ENCODE results near the gene GPHB5.
"Not testable (repeated sequence)": the region's sequence is repeated elsewhere in the genome, so short reads cannot be mapped to it uniquely, and the experiment has no call there.

The GPHB5 gene

DNA sequence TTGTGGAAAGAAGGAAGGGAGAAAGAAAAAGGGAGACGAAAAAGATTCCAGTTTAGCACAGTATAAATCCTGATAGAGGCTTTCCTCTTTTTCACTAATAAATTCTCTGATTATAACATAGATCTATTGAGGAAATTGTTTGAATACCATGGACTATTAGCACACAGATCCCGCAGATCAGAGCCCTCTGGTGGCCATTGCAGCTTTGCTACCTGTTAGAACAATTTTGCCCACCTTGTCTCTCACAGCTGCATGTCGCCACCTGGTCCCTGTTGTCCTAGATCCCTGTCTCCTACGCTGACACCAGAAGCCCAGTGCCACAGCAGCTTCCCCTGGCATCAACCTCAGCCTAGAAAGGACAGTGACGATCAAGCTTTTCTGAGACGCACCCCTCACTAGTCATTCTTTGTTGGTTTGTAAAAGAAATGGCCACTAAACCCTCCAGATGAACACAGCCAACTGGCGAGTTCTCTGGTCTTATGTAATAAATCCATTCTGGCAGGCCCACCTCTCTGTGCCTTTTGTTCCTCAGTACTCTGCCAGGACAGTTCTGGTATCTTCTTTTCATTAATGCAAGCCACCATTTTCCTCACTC is 9.9 kb downstream of the GPHB5 start:
- TF ChIP-seq FOXA1 (IDR thresholded peaks at IDR 0.05) (no peak), TARDBP (IDR thresholded peaks at IDR 0.05) (no peak), ELF4 (IDR thresholded peaks at IDR 0.05) (no peak), FOXK2 (IDR thresholded peaks at IDR 0.05) (no peak), ARNT (IDR thresholded peaks at IDR 0.05) (no peak), SP1 (IDR thresholded peaks at IDR 0.05) (no peak), BHLHE40 (IDR thresholded peaks at IDR 0.05; ENCODE audit: borderline replicate concordance) (no peak), L3MBTL2 (conservative IDR thresholded peaks at IDR 0.05) (no peak), SUZ12 (IDR thresholded peaks at IDR 0.05) (no peak), NFRKB (IDR thresholded peaks at IDR 0.05) (no peak), CTBP1 (IDR thresholded peaks at IDR 0.05; ENCODE audit: borderline replicate concordance) (no peak), FOXM1 (IDR thresholded peaks at IDR 0.05; ENCODE audit: borderline replicate concordance) (no peak), LEF1 (IDR thresholded peaks at IDR 0.05; ENCODE audit: borderline replicate concordance) (no peak), HDGF (IDR thresholded peaks at IDR 0.05; ENCODE audit: borderline replicate concordance) (no peak), ZNF384 (IDR thresholded peaks at IDR 0.05) (no peak)
- TF ChIP-seq, protein P1, sequence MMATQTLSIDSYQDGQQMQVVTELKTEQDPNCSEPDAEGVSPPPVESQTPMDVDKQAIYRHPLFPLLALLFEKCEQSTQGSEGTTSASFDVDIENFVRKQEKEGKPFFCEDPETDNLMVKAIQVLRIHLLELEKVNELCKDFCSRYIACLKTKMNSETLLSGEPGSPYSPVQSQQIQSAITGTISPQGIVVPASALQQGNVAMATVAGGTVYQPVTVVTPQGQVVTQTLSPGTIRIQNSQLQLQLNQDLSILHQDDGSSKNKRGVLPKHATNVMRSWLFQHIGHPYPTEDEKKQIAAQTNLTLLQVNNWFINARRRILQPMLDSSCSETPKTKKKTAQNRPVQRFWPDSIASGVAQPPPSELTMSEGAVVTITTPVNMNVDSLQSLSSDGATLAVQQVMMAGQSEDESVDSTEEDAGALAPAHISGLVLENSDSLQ (IDR thresholded peaks at IDR 0.05): no peak
- DNase-seq (ENCODE audit: extremely low spot score): peak; percentile 33
- CTCF ChIA-PET: interaction anchor here (0.7 to 1.6 kb wide), 5 partner anchors 9 to 994 kb away, joined by 3 to 5 read pairs (median 5); no protein-coding TSS in a partner anchor

DNA sequence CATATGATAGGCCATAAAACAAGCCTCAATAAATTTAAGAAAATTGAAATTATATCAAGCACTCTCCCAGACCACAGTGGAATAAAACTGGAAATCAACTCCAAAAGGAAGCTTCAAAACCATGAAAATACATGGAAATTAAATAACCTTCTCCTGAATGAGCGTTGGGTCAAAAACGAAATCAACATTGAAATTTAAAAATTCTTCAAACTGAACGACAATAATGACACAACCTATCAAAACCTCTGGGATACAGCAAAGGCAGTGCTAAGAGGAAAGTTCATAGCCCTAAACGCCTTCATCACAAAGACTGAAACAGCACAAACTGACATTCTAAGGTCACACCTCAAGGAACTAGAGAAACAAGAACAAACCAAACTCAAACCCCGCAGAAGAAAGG is 14.3 kb downstream of the GPHB5 start:
- DNase-seq (ENCODE audit: extremely low spot score); POLR2A ChIA-PET; CTCF ChIA-PET: not testable (repeated sequence)

More for the DNA sequence above, 9.9 kb downstream of the GPHB5 start:
- POLR2A ChIA-PET: no interaction called here

DNA sequence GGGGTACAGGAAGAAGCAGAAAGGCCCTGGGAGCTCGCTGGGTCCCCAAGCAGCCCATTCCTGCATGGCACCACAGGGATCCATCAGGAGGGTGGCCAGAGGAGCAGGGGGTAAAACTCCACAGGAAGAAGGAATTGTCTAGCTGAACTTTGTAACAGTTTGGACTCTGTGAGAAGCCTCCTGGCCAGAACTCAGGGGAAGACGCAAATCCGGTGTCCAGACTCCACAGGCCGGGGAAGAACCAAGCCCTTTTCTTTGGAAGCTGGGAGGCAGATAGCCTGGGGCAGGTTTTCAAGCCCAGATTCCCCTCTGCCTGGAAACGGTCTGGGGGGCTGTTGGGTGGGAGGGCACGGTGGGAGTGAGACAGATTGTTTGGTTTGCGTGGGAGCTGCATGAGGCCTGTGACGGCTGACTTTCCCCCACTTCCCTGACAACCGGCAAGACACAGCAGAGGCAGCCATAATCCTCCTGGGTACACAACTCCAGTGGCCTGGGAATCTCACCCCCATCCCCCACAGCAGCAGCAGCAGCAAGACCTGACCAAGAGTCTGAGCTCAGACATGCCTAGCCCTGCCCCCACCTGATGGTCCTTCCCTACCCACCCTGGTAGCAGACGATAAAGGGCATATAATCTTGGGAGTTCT is 16.7 kb downstream of the GPHB5 start:
- TF ChIP-seq FOXK2 (IDR thresholded peaks at IDR 0.05) (no peak), FOXM1 (IDR thresholded peaks at IDR 0.05; ENCODE audit: borderline replicate concordance) (no peak), ELF4 (IDR thresholded peaks at IDR 0.05) (no peak), SUZ12 (IDR thresholded peaks at IDR 0.05) (no peak), NFRKB (IDR thresholded peaks at IDR 0.05) (no peak), ZNF384 (IDR thresholded peaks at IDR 0.05) (no peak), CTBP1 (IDR thresholded peaks at IDR 0.05; ENCODE audit: borderline replicate concordance) (no peak), SP1 (IDR thresholded peaks at IDR 0.05) (no peak), ARNT (IDR thresholded peaks at IDR 0.05) (no peak), HDGF (IDR thresholded peaks at IDR 0.05; ENCODE audit: borderline replicate concordance) (no peak), TARDBP (IDR thresholded peaks at IDR 0.05) (no peak), FOXA1 (IDR thresholded peaks at IDR 0.05) (no peak), LEF1 (IDR thresholded peaks at IDR 0.05; ENCODE audit: borderline replicate concordance) (no peak), L3MBTL2 (conservative IDR thresholded peaks at IDR 0.05) (no peak), BHLHE40 (IDR thresholded peaks at IDR 0.05; ENCODE audit: borderline replicate concordance) (no peak)
- TF ChIP-seq, protein P1 (IDR thresholded peaks at IDR 0.05): no peak
- CTCF ChIA-PET: interaction anchor here (0.6 kb wide), 1 partner anchor 728 kb away, joined by 3 read pairs; no protein-coding TSS in a partner anchor
- DNase-seq (ENCODE audit: extremely low spot score): no peak
- POLR2A ChIA-PET: no interaction called here

DNA sequence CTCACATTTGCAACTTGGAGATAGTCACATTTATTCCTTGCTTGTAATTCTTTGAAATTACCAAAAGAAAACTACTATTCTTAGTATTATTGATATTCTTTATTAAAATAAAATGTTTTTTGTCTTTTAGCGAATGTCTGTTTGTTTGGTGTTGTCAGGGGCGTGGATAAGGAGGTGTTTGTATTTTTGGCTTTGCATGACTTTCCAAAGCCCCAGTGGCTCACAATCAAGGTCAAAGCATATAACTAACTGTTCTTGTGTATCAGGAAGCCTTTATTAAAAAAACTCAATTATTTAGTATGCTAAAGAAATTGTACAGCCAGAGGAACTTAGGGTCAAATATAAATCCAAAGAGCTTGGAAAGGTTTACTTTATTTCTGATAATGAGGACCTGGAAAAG is 17.9 kb downstream of the GPHB5 start:
- ChIA-PET POLR2A (no interaction called here), CTCF (no interaction called here)
- TF ChIP-seq, protein P1 (IDR thresholded peaks at IDR 0.05): no peak
- no peak for TF ChIP-seq NFRKB (IDR thresholded peaks at IDR 0.05)
- no peak for TF ChIP-seq ZNF384 (IDR thresholded peaks at IDR 0.05)
- no peak for TF ChIP-seq SUZ12 (IDR thresholded peaks at IDR 0.05)
- TF ChIP-seq FOXK2 (IDR thresholded peaks at IDR 0.05): no peak
- TF ChIP-seq CTBP1 (IDR thresholded peaks at IDR 0.05; ENCODE audit: borderline replicate concordance): no peak
- no peak for TF ChIP-seq FOXA1 (IDR thresholded peaks at IDR 0.05)
- no peak for TF ChIP-seq SP1 (IDR thresholded peaks at IDR 0.05)
- TF ChIP-seq LEF1 (IDR thresholded peaks at IDR 0.05; ENCODE audit: borderline replicate concordance): no peak
- no peak for TF ChIP-seq BHLHE40 (IDR thresholded peaks at IDR 0.05; ENCODE audit: borderline replicate concordance)
- no peak for TF ChIP-seq ELF4 (IDR thresholded peaks at IDR 0.05)
- TF ChIP-seq HDGF (IDR thresholded peaks at IDR 0.05; ENCODE audit: borderline replicate concordance): no peak
- no peak for DNase-seq (ENCODE audit: extremely low spot score)

DNA sequence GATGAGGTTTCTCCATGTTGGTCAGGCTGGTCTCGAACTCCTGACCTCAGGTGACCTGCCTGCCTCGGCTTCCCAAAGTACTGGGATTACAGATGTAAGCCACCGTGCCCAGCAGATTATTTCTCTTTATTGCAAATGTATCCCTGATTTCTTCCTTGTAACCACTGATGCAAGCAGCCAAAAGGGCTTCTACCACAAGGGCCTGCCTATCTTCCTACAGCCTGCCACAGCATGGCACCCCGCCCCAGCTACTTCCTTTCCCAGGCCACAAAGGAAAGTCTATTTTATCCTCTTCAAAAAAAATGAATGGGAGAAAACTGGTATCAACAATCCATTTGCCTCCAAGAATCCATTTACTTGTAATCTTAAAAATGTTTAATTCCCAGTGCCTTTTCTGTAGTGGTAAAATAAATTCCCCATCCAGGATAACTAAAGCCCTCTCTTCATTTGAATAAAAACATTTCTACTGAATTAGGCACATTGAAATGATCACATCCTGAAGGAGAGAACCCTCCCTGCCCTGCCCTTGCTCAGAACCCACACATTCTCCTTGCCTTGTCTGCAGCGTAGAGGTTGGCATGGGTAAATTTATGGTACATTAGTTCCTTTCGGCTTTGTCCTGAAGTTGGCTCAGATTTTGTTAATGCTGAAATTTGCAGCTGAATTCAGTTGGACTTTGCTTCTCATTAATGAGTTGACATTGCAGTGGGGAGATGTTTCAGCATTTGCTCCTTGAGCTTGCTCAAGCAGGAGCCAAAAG is 19.2 kb downstream of the GPHB5 start:
- ChIA-PET CTCF (interaction anchor here (0.9 kb wide), 1 partner anchor 9 kb away, joined by 5 read pairs; no protein-coding TSS in a partner anchor), POLR2A (no interaction called here)
- no peak for DNase-seq (ENCODE audit: extremely low spot score)
- TF ChIP-seq, protein P1 (IDR thresholded peaks at IDR 0.05): no peak
- TF ChIP-seq BHLHE40 (IDR thresholded peaks at IDR 0.05; ENCODE audit: borderline replicate concordance): no peak
- TF ChIP-seq ELF4 (IDR thresholded peaks at IDR 0.05): no peak
- no peak for TF ChIP-seq SP1 (IDR thresholded peaks at IDR 0.05)
- no peak for TF ChIP-seq SUZ12 (IDR thresholded peaks at IDR 0.05)
- no peak for TF ChIP-seq HDGF (IDR thresholded peaks at IDR 0.05; ENCODE audit: borderline replicate concordance)
- TF ChIP-seq ZNF384 (IDR thresholded peaks at IDR 0.05): no peak
- TF ChIP-seq L3MBTL2 (conservative IDR thresholded peaks at IDR 0.05): no peak
- no peak for TF ChIP-seq NFRKB (IDR thresholded peaks at IDR 0.05)
- no peak for TF ChIP-seq ARNT (IDR thresholded peaks at IDR 0.05)
- no peak for TF ChIP-seq FOXM1 (IDR thresholded peaks at IDR 0.05; ENCODE audit: borderline replicate concordance)
- TF ChIP-seq TARDBP (IDR thresholded peaks at IDR 0.05): no peak
- no peak for TF ChIP-seq CTBP1 (IDR thresholded peaks at IDR 0.05; ENCODE audit: borderline replicate concordance)
- no peak for TF ChIP-seq FOXA1 (IDR thresholded peaks at IDR 0.05)
- no peak for TF ChIP-seq FOXK2 (IDR thresholded peaks at IDR 0.05)
- TF ChIP-seq LEF1 (IDR thresholded peaks at IDR 0.05; ENCODE audit: borderline replicate concordance): no peak

All from HEK293T (cell line).